IPS-15b (cell line): ENCODE data around the gene ZNF451.
"Not testable (repeated sequence)": the region's sequence is repeated elsewhere in the genome, so short reads cannot be mapped to it uniquely, and the experiment has no call there.

Source experiments
- H3K27me3 ChIP-seq: one replicate; pipeline ENCODE4 v1.6.1; 2013; ENCODE audit warnings: low read length; ENCODE audit not compliant: control insufficient read depth, insufficient read depth
- H3K36me3 ChIP-seq: one replicate; pipeline ENCODE4 v1.6.1; 2013; ENCODE audit warnings: low read length; ENCODE audit not compliant: control insufficient read depth, insufficient read depth
- H3K4me1 ChIP-seq: one replicate; pipeline ENCODE4 v1.6.1; 2013; ENCODE audit warnings: mild to moderate bottlenecking, low read length; ENCODE audit not compliant: control insufficient read depth, insufficient read depth
- H3K4me3 ChIP-seq: one replicate; pipeline ENCODE4 v1.5.1; 2013; ENCODE audit warnings: low read depth, low read length
- H3K9ac ChIP-seq: one replicate; pipeline ENCODE4 v1.6.1; 2013; ENCODE audit warnings: low read depth, mild to moderate bottlenecking, low read length
- H3K9me3 ChIP-seq: one replicate; pipeline ENCODE4 v1.6.1; 2013; ENCODE audit warnings: mild to moderate bottlenecking, low read length; ENCODE audit not compliant: control insufficient read depth, insufficient read depth

The ZNF451 gene

GRCh38 chr6:57089687-57090457 lies at the start of gene ZNF451:
Gene ZNF451 (plus strand): TSS chr6:57090188. CDS start chr6:57090254, 66 bp downstream.
- H3K36me3 ChIP-seq: no peaks in the 10 kb centered on the region
- no peaks in the 10 kb centered on the region for H3K9me3 ChIP-seq
- peaks cover 6% of the 10 kb centered on the region for H3K4me1 ChIP-seq
- no peak within 1 kb of the TSS for H3K9ac ChIP-seq
- H3K27me3 ChIP-seq: no peaks in the 10 kb centered on the region
- H3K4me3 ChIP-seq: peak within 1 kb of the TSS; percentile 62

GRCh38 chr6:57044061-57044460 lies 45.9 kb upstream of the ZNF451 start:
- H3K4me3 ChIP-seq, H3K4me1 ChIP-seq, H3K27me3 ChIP-seq, H3K36me3 ChIP-seq, H3K9me3 ChIP-seq, H3K9ac ChIP-seq: not testable (repeated sequence)

DNA sequence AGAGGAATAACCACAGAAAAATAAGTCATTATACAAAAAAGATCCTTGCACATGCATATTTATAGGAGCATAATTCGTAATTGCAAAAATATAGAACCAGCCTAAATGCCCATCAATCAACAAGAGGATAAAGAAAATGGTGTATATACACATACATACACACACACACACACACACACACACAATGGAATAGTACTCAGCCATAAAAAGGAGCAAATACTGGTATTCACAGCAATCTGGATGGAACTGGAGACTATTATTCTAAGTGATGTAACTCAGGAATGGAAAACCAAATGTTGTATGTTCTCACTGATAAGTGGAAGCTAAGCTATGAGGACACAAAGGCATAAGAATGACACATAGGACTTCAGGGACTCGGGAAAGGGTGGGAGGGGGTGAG lies 45.4 kb upstream of the ZNF451 start:
- H3K9me3 ChIP-seq: no peaks in the 10 kb centered on the region
- H3K27me3 ChIP-seq: no peaks in the 10 kb centered on the region
- peaks cover 9% of the 10 kb centered on the region for H3K4me1 ChIP-seq
- H3K4me3 ChIP-seq: no peak overlapping the region
- H3K36me3 ChIP-seq: no peaks in the 10 kb centered on the region
- no peak overlapping the region for H3K9ac ChIP-seq

GRCh38 chr6:57046332-57047256 lies 43.4 kb upstream of the ZNF451 start, which contains the start of gene KIAA1586:
Gene KIAA1586 (plus strand): TSS chr6:57046693. CDS start chr6:57046756, 63 bp downstream.
- H3K9me3 ChIP-seq, H3K27me3 ChIP-seq, H3K36me3 ChIP-seq, H3K4me1 ChIP-seq: not testable (repeated sequence)
- H3K4me3 ChIP-seq: peak within 1 kb of the TSS; percentile 68
- H3K9ac ChIP-seq: peak within 1 kb of the TSS; percentile 65

GRCh38 chr6:57047257-57047585 lies 42.8 kb upstream of the ZNF451 start:
- not testable (repeated sequence) for H3K36me3 ChIP-seq, H3K27me3 ChIP-seq, H3K4me3 ChIP-seq, H3K9ac ChIP-seq, H3K9me3 ChIP-seq, H3K4me1 ChIP-seq

DNA sequence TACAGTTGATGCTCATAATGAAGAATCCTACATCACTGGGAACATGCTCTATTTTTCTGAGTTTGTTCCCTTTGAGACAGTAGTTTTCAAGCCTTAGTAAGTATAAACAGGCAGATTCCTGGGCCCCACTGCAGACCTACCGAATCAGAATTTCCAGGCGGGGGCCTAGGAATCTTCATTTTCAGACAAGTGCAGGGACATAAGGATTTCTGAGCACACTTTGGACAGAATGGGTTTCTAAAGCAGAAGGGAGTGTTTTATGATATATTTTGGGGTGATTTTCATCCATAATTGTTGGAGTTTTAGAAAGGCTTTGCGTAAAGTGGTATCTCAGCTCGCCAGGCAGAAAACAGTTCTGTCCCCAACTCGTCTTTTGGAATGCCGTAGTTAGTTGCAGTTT lies 42.1 kb upstream of the ZNF451 start:
- not testable (repeated sequence) for H3K27me3 ChIP-seq, H3K4me1 ChIP-seq, H3K9ac ChIP-seq, H3K9me3 ChIP-seq, H3K36me3 ChIP-seq
- peak overlapping the region; percentile 41 for H3K4me3 ChIP-seq

- Histone ChIP-seq H3K9me3 (no peaks in the 10 kb centered on the region), H3K4me3 (peak overlapping the region; percentile 41), H3K27me3 (no peaks in the 10 kb centered on the region), H3K9ac (no peak overlapping the region), H3K36me3 (peaks cover 6% of the 10 kb centered on the region), H3K4me1 (peaks cover 9% of the 10 kb centered on the region)
Measured at GRCh38 chr6:57048577-57048976, 41.4 kb upstream of the ZNF451 start.

- no peaks in the 10 kb centered on the region for H3K9me3 ChIP-seq
- H3K9ac ChIP-seq: no peak overlapping the region
- H3K27me3 ChIP-seq: peaks cover 7% of the 10 kb centered on the region
- no peak overlapping the region for H3K4me3 ChIP-seq
- no peaks in the 10 kb centered on the region for H3K36me3 ChIP-seq
- no peaks in the 10 kb centered on the region for H3K4me1 ChIP-seq
Measured at GRCh38 chr6:57063847-57064246, 26.1 kb upstream of the ZNF451 start.

GRCh38 chr6:57064809-57065208 lies 25.2 kb upstream of the ZNF451 start:
- Histone ChIP-seq H3K4me3 (no peak overlapping the region), H3K27me3 (peaks cover 13% of the 10 kb centered on the region), H3K9me3 (no peaks in the 10 kb centered on the region), H3K4me1 (peaks cover 8% of the 10 kb centered on the region), H3K36me3 (no peaks in the 10 kb centered on the region), H3K9ac (no peak overlapping the region)

GRCh38 chr6:57068061-57068460 lies 21.9 kb upstream of the ZNF451 start:
- Histone ChIP-seq H3K4me1 (peaks cover 16% of the 10 kb centered on the region), H3K36me3 (no peaks in the 10 kb centered on the region), H3K27me3 (peaks cover 36% of the 10 kb centered on the region), H3K4me3 (no peak overlapping the region), H3K9ac (no peak overlapping the region), H3K9me3 (no peaks in the 10 kb centered on the region)

- Histone ChIP-seq H3K9ac (no peak overlapping the region), H3K9me3 (no peaks in the 10 kb centered on the region), H3K36me3 (no peaks in the 10 kb centered on the region), H3K27me3 (peaks cover 47% of the 10 kb centered on the region), H3K4me1 (peaks cover 21% of the 10 kb centered on the region), H3K4me3 (no peak overlapping the region)
Measured at GRCh38 chr6:57069228-57069627, 20.8 kb upstream of the ZNF451 start.

DNA sequence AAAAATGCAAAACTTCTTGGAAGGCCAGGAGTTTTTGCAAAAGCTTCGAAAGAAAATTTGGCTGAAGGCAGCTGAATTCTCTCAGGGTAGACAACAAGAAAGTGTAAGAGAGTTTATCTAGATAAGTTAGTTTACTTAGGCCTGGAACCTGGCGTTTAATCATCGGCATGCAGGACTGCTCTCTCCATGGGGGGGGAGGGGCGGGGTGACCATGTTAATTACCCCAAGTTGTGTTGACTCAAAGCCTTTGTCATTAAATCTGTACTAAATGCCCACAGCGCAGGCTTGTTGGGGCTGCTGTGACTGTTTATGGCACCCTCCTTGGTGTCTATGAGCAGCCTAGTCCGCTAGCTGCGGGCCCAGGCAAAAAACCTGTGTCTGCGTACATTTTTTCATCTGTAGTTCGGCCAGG lies 20.1 kb upstream of the ZNF451 start:
- Histone ChIP-seq H3K4me1 (peaks cover 21% of the 10 kb centered on the region), H3K9ac (no peak overlapping the region), H3K9me3 (no peaks in the 10 kb centered on the region), H3K36me3 (no peaks in the 10 kb centered on the region), H3K27me3 (peaks cover 52% of the 10 kb centered on the region), H3K4me3 (peak overlapping the region; percentile 36)
